GM23338 (cell line): Measurements from ENCODE around the gene CCN2.

Experiments used
- CREB1 ChIP-seq: fragments of 250-450 bp; sonication (Bioruptor Pico); IDR thresholded peaks from 2 replicates; pipeline ENCODE4 v1.5.0; 2020; ENCODE audit warnings: low read depth, mild to moderate bottlenecking, moderate library complexity
- CTCF ChIP-seq, 2 experiments: fragments of 200-600 bp in 1 of 2; sonication (generic) in 1 of 2; conservative IDR thresholded peaks; 2 replicates each; pipeline versions ENCODE4 v1.5.1 to v1.6.1; 2016 to 2017; ENCODE audit warnings: antibody characterized with exemption in 2 of 2, low read depth in 2 of 2, mild to moderate bottlenecking in 2 of 2, moderate library complexity in 1 of 2
- EZH2phosphoT487 ChIP-seq: fragments of 200-600 bp; sonication (generic); IDR thresholded peaks from one replicate; pipeline ENCODE4 v1.8.1; 2018; ENCODE audit warnings: antibody characterized with exemption; ENCODE audit not compliant: unreplicated experiment
- JUNB ChIP-seq: IDR thresholded peaks from one replicate; pipeline ENCODE4 v1.6.1; 2016; ENCODE audit warnings: antibody characterized with exemption; ENCODE audit not compliant: unreplicated experiment
- POLR2AphosphoS5 ChIP-seq: IDR thresholded peaks from 2 replicates; pipeline ENCODE4 v1.6.1; 2016; ENCODE audit warnings: antibody characterized with exemption, low read depth
- REST ChIP-seq: IDR thresholded peaks from one replicate; pipeline ENCODE4 v1.6.1; 2018; ENCODE audit warnings: antibody characterized with exemption; ENCODE audit not compliant: unreplicated experiment

GRCh38 chr6:131978522-131978921 lies 27.4 kb upstream of the CCN2 start:
- no peak for TF ChIP-seq CTCF (conservative IDR thresholded peaks at IDR 0.05; ENCODE audit: low read depth in 2 of 2)
- TF ChIP-seq JUNB, result no peak
- TF ChIP-seq EZH2phosphoT487, result no peak
- TF ChIP-seq POLR2AphosphoS5, result no peak
- TF ChIP-seq CREB1 (CRISPR knock-in tag), result no peak
- TF ChIP-seq REST, result no peak
